Kidney (tissue), 14 donors: ENCODE data around the gene CD80. TPM values are rescaled to one million over a fixed set of nuclear protein-coding genes. Genes with fewer than 3 reads are reported as not detected.

Source experiments
- DNase-seq, 5 donors: peaks; one replicate each; pipeline ENCODE4 v3.0.0-alpha.2; 2013 to 2020
- FAIRE-seq: peaks from 2 replicates; lab custom pipeline; 2012; peaks lifted over from hg19 to GRCh38; lab: Jason Lieb, UNC
- H3K27ac ChIP-seq, 2 donors: one replicate each; pipeline ENCODE4 v1.7.0; 2013; ENCODE audit warnings: low read depth in 2 of 2, low read length in 2 of 2, inconsistent platforms in 1 of 2
- H3K27me3 ChIP-seq: one replicate; pipeline ENCODE4 v1.7.1; 2013; ENCODE audit warnings: low read length, inconsistent platforms; ENCODE audit not compliant: control insufficient read depth, insufficient read depth
- H3K36me3 ChIP-seq, 3 donors: one replicate each; pipeline versions ENCODE4 v1.7.0 to v1.7.1; 2013; ENCODE audit warnings: low read length in 3 of 3, control low read depth in 1 of 3, inconsistent platforms in 1 of 3; ENCODE audit not compliant: insufficient read depth in 3 of 3, control insufficient read depth in 2 of 3
- H3K4me1 ChIP-seq, 3 donors: one replicate each; pipeline versions ENCODE4 v1.7.0 to v1.7.1; 2013; ENCODE audit warnings: low read length in 3 of 3, inconsistent platforms in 1 of 3, low read depth in 1 of 3; ENCODE audit not compliant: control insufficient read depth in 2 of 3, insufficient read depth in 2 of 3
- H3K4me3 ChIP-seq, 3 donors: one replicate each; pipeline versions ENCODE4 v1.7.0 to v1.8.1; 2013; ENCODE audit warnings: low read length in 3 of 3, control low read depth in 1 of 3, inconsistent platforms in 1 of 3
- H3K9ac ChIP-seq, 3 donors: one replicate each; pipeline versions ENCODE4 v1.7.0 to v1.7.1; 2013; ENCODE audit warnings: low read length in 3 of 3, control low read depth in 1 of 3, inconsistent platforms in 1 of 3
- H3K9me3 ChIP-seq, 3 donors: one replicate each; pipeline versions ENCODE4 v1.7.0 to v1.7.1; 2013; ENCODE audit warnings: low read length in 3 of 3, control low read depth in 1 of 3, inconsistent platforms in 1 of 3; ENCODE audit not compliant: control insufficient read depth in 2 of 3, insufficient read depth in 1 of 3
- CTCF ChIP-seq: IDR thresholded peaks from 3 replicates; pipeline ENCODE4 v1.5.1; 2012; ENCODE audit warnings: mild to moderate bottlenecking, moderate library complexity, borderline replicate concordance; ENCODE audit not compliant: insufficient read depth; ENCODE audit errors: extremely low read depth
- intact Hi-C: fragments of 100-400 bp; cut with DNase I; formaldehyde crosslinking; loops from one replicate; pipeline ENCODE4 v1.11.1; 2022
- polyA plus RNA-seq: library from polyadenylated mRNA; stranded (reverse); fragments of 350-450 nt; fragmentation: Illumina TruSeq; extraction: RNeasy Lipid Tissue Mini Kit (QIAGEN cat#74804); gene quantifications from one replicate; pipeline ENCODE4 v1.2.3, GENCODE V29; 2014; ENCODE audit warnings: low read depth, low replicate concordance; ENCODE audit not compliant: insufficient read depth
- total RNA-seq: library from RNA; stranded (reverse); fragmentation: NEBNext Ultra II Directional; extraction: Animal tissue kit (Norgen Biotek cat#: 25700); gene quantifications from one replicate; pipeline ENCODE4 v1.2.1, GENCODE V29; 2021
- donor health status: control.
- donor health status: control.
- donor health status: control.
- donor health status: control.
- donor health status: control.
- donor health status: DM: yes; HTN: yes; CAD: no.
- donor health status: Normal renal cell carcinoma (clear cell type).

CD80 gene
- total and polyA plus RNA-seq, 2 donors from 2014 or later, result 1.2 TPM; not detected in 1

- Histone ChIP-seq H3K36me3 (no peaks in the 10 kb centered on the region), H3K27me3 (no peaks in the 10 kb centered on the region), H3K27ac (no peak overlapping the region), H3K4me3 (no peak overlapping the region), H3K9me3 (no peaks in the 10 kb centered on the region), H3K4me1 (no peaks in the 10 kb centered on the region), H3K9ac (no peak overlapping the region)
- FAIRE-seq (no peak), DNase-seq (no peak)
- intact Hi-C loops, result no loop called here
- TF ChIP-seq CTCF, result no peak
These were observed 9.1 kb downstream of the CD80 start for GRCh38 chr3:119550192-119550910.

- Histone ChIP-seq H3K36me3 (no peaks in the 10 kb centered on the region), H3K27me3 (no peaks in the 10 kb centered on the region), H3K9ac (no peak overlapping the region), H3K4me1 (no peaks in the 10 kb centered on the region), H3K27ac (no peak overlapping the region), H3K9me3 (no peaks in the 10 kb centered on the region), H3K4me3 (no peak overlapping the region)
- DNase-seq, result no peak
- no peak for TF ChIP-seq CTCF
- FAIRE-seq, result no peak
- intact Hi-C loops, result no loop called here
These were observed 11.1 kb downstream of the CD80 start for GRCh38 chr3:119548341-119548740.

GRCh38 chr3:119547227-119547626, 12.2 kb downstream of the CD80 start:
- peaks cover 0 to 3% (median 0%) of the 10 kb centered on the region in 3 donors for H3K9me3 ChIP-seq

More at GRCh38 chr3:119547227-119547626, 12.2 kb downstream of the CD80 start:
- DNase-seq (no peak), FAIRE-seq (no peak)
- Histone ChIP-seq H3K36me3 (no peaks in the 10 kb centered on the region), H3K9ac (no peak overlapping the region), H3K27ac (no peak overlapping the region), H3K4me3 (no peak overlapping the region), H3K27me3 (no peaks in the 10 kb centered on the region), H3K4me1 (no peaks in the 10 kb centered on the region)
- TF ChIP-seq CTCF, result no peak
- intact Hi-C loops, result no loop called here
